ENCODE data around the gene RBMXL3.

DNA sequence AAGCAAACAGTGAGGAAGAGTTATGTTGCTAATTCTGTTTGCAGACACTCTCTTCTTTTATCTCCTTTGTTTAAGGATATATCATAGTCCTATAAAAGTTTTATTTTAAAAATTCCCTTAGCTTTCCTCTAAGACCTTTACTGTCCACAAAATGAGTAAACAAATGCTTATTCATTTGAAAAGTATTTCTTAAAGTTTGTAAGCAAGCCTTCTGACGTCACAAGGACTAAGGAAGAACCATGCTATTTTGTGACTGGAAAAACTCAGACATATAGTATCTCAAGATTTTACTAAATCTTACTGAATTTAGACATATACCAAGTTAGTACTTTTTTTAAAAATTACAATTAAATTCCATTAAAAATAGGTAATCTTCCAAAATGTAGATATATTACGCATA, 5.2 kb upstream of the RBMXL3 start:
- TF ChIP-seq, protein P1, sequence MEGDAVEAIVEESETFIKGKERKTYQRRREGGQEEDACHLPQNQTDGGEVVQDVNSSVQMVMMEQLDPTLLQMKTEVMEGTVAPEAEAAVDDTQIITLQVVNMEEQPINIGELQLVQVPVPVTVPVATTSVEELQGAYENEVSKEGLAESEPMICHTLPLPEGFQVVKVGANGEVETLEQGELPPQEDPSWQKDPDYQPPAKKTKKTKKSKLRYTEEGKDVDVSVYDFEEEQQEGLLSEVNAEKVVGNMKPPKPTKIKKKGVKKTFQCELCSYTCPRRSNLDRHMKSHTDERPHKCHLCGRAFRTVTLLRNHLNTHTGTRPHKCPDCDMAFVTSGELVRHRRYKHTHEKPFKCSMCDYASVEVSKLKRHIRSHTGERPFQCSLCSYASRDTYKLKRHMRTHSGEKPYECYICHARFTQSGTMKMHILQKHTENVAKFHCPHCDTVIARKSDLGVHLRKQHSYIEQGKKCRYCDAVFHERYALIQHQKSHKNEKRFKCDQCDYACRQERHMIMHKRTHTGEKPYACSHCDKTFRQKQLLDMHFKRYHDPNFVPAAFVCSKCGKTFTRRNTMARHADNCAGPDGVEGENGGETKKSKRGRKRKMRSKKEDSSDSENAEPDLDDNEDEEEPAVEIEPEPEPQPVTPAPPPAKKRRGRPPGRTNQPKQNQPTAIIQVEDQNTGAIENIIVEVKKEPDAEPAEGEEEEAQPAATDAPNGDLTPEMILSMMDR (conservative IDR thresholded peaks at IDR 0.05), result no peak
- TF ChIP-seq ZFX (IDR thresholded peaks at IDR 0.05), result no peak
